Hepatocyte (in vitro differentiated cells): ENCODE data around the gene GRM1. TPM values are rescaled to one million over a fixed set of nuclear protein-coding genes. Genes with fewer than 3 reads are reported as not detected.
A peak's percentile ranks its signal among the peaks of the same experiment; 100 is the strongest.
"Not testable (repeated sequence)": the region's sequence is repeated elsewhere in the genome, so short reads cannot be mapped to it uniquely, and the experiment has no call there.

ENCODE experiments used
- DNase-seq: peaks from one replicate; pipeline ENCODE4 v3.0.0-alpha.2; 2016; ENCODE audit warnings: low spot score
- H2AFZ ChIP-seq: fragments of 200-600 bp; sonication (generic); 2 replicates; pipeline ENCODE4 v1.6.0; 2016; ENCODE audit warnings: antibody characterized with exemption, mild to moderate bottlenecking
- H3K27ac ChIP-seq: fragments of 200-600 bp; sonication (generic); 2 replicates; pipeline ENCODE4 v1.5.1; 2016; ENCODE audit warnings: mild to moderate bottlenecking
- H3K27me3 ChIP-seq: fragments of 200-600 bp; sonication (generic); 2 replicates; pipeline ENCODE4 v1.6.1; 2016
- H3K36me3 ChIP-seq: fragments of 200-600 bp; sonication (generic); replicated peaks from 2 replicates; pipeline ENCODE4 v1.5.1; 2016; ENCODE audit warnings: low read depth; ENCODE audit not compliant: insufficient read depth
- H3K4me1 ChIP-seq: fragments of 200-600 bp; sonication (generic); 2 replicates; pipeline ENCODE4 v1.5.1; 2016; ENCODE audit warnings: mild to moderate bottlenecking, moderate library complexity; ENCODE audit not compliant: insufficient read depth
- H3K4me2 ChIP-seq: fragments of 200-600 bp; sonication (generic); 2 replicates; pipeline ENCODE4 v1.6.0; 2016
- H3K4me3 ChIP-seq: fragments of 200-600 bp; sonication (generic); 2 replicates; pipeline ENCODE4 v1.5.1; 2016; ENCODE audit warnings: mild to moderate bottlenecking
- H3K79me2 ChIP-seq: fragments of 200-600 bp; sonication (generic); 2 replicates; pipeline ENCODE4 v1.6.0; 2017; ENCODE audit warnings: mild to moderate bottlenecking
- H3K9me2 ChIP-seq: fragments of 200-600 bp; sonication (generic); replicated peaks from 2 replicates; pipeline ENCODE4 v1.6.0; 2017; ENCODE audit warnings: mild to moderate bottlenecking; ENCODE audit not compliant: insufficient read depth
- H3K9me3 ChIP-seq: fragments of 200-600 bp; sonication (generic); 2 replicates; pipeline ENCODE4 v1.5.1; 2016; ENCODE audit warnings: low read depth, mild to moderate bottlenecking
- H4K20me1 ChIP-seq: fragments of 200-600 bp; sonication (generic); 2 replicates; pipeline ENCODE4 v1.6.0; 2016; ENCODE audit warnings: mild to moderate bottlenecking; ENCODE audit not compliant: insufficient read depth, poor library complexity, severe bottlenecking
- CTCF ChIP-seq: fragments of 200-600 bp; sonication (generic); IDR thresholded peaks from 2 replicates; pipeline ENCODE4 v1.5.1; 2016; ENCODE audit warnings: antibody characterized with exemption, mild to moderate bottlenecking; ENCODE audit not compliant: poor library complexity
- EZH2 ChIP-seq: fragments of 200-600 bp; sonication (generic); IDR thresholded peaks from 2 replicates; pipeline ENCODE4 v1.6.1; 2016; ENCODE audit warnings: antibody characterized with exemption, mild to moderate bottlenecking, borderline replicate concordance
- EZH2phosphoT487 ChIP-seq: fragments of 200-600 bp; sonication (generic); IDR thresholded peaks from one replicate; pipeline ENCODE4 v1.6.1; 2018; ENCODE audit warnings: antibody characterized with exemption, mild to moderate bottlenecking, low read depth, moderate library complexity; ENCODE audit not compliant: unreplicated experiment, severe bottlenecking
- WGBS: methylation state at CpG from one replicate; pipeline ENCODE4 v1.1.6; 2016; ENCODE audit warnings: low lambda C conversion rate; ENCODE audit errors: missing lambda C conversion rate; 5-methylcytosine and 5-hydroxymethylcytosine counted together
- polyA plus RNA-seq: library from polyadenylated mRNA; unstranded; fragments of >200 nt; fragmentation: Nextera tagmentation; extraction: Ambion mirVana; gene quantifications from 2 replicates; pipeline ENCODE4 v1.2.1, GENCODE V29; 2016
- total RNA-seq: library from RNA; depleted of rRNA; stranded (reverse); fragments of >200 nt; gene quantifications from 2 replicates; pipeline ENCODE4 v1.2.3, GENCODE V29; 2014

The GRM1 gene
- total and polyA plus RNA-seq, 2 experiments from 2014 or later = 0.17 TPM; not detected in 1

DNA sequence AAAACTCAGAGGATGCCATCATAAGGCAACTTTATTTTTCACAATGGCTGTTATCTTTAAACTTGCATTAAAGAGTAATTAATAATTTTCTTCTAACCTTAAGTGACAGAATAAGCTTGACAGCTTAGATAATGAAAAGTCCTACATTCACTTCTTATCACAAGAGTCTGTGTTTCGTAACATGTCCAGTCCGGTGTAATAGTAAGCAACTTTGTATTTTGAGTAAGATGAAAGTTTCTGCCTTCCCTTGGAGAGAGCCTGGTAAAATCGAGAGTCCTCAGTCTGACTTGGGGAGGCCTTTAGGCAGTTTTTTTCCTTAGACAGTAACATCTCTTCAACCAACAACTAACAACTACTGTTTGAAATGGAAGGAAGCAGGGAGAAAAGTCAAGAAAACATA is 195.6 kb downstream of the GRM1 start:
- no peak for DNase-seq
- H3K4me1 ChIP-seq = no peaks in the 10 kb centered on the region
- no peak overlapping the region for H2AFZ ChIP-seq
- no peaks in the 10 kb centered on the region for H3K27me3 ChIP-seq
- 32% methylated on average over 3 of the region's 3 CpGs for WGBS
- no peaks in the 10 kb centered on the region for H3K9me3 ChIP-seq
- H3K79me2 ChIP-seq = no peaks in the 10 kb centered on the region
- no peak for TF ChIP-seq CTCF
- TF ChIP-seq EZH2phosphoT487 = no peak
- no peak for TF ChIP-seq EZH2
- H3K27ac ChIP-seq = no peak overlapping the region
- H3K4me2 ChIP-seq = peak overlapping the region; percentile 7
- H3K9me2 ChIP-seq = no peaks in the 10 kb centered on the region
- no peaks in the 10 kb centered on the region for H4K20me1 ChIP-seq
- no peak overlapping the region for H3K4me3 ChIP-seq
- H3K36me3 ChIP-seq = no peaks in the 10 kb centered on the region

DNA sequence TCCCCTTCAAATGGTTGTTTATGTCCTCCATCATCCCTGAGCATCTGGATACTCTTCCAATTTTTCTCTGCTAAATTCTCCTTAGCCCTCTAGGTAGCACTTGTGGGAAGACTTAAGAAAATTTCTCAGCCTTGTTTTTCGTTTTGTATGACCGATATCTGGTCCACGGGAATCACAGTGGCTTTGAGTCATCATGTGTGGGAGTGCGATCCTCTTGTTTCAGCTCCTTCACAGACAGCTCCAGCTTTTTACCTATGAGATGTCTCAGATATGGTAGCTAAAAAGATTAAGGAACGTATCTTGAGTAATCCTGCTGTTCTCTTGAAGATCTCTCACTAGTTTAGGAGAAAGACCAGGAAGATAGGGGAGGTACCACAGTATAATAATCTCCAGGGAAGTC is 196.1 kb downstream of the GRM1 start:
- H3K9me3 ChIP-seq = no peaks in the 10 kb centered on the region
- H3K36me3 ChIP-seq = no peaks in the 10 kb centered on the region
- H3K4me1 ChIP-seq = no peaks in the 10 kb centered on the region
- H3K9me2 ChIP-seq = no peaks in the 10 kb centered on the region
- no peaks in the 10 kb centered on the region for H3K27me3 ChIP-seq
- H3K4me3 ChIP-seq = no peak overlapping the region
- no peak overlapping the region for H2AFZ ChIP-seq
- H3K27ac ChIP-seq = no peak overlapping the region
- no peaks in the 10 kb centered on the region for H3K79me2 ChIP-seq
- H4K20me1 ChIP-seq = no peaks in the 10 kb centered on the region
- no peak for DNase-seq
- TF ChIP-seq CTCF (no peak), EZH2 (no peak), EZH2phosphoT487 (no peak)
- 68% methylated on average over 5 of the region's 5 CpGs for WGBS
- no peak overlapping the region for H3K4me2 ChIP-seq

DNA sequence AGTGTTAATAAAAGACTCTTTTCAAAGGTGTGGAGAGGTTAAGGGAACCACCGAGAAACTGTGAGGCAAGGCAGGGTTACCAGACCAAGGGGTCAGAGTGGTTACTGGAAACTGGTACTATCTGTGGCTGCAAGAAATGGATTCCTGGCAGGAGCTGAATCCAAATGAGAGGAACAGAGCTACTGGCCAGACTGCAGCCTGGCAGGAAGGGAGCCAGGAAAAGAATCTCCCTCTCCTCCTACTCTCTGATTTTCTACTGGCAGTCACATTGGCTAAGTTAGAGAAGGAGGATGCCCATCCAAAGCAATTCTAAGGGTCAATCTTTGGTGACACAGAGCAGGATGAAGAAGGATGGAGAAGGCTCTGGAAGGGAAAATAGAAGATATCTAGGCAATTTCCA is 211.5 kb downstream of the GRM1 start:
- 92% methylated on average over 1 of the region's 1 CpG for WGBS
- Histone ChIP-seq H2AFZ (no peak overlapping the region), H3K4me3 (no peak overlapping the region), H3K4me2 (no peak overlapping the region), H3K4me1 (no peaks in the 10 kb centered on the region), H3K27ac (no peak overlapping the region), H3K9me3 (no peaks in the 10 kb centered on the region), H3K79me2 (no peaks in the 10 kb centered on the region), H4K20me1 (no peaks in the 10 kb centered on the region), H3K36me3 (no peaks in the 10 kb centered on the region), H3K27me3 (no peaks in the 10 kb centered on the region), H3K9me2 (no peaks in the 10 kb centered on the region)
- no peak for DNase-seq
- TF ChIP-seq CTCF = no peak

GRCh38 chr6:146240807-146241206 is 211.9 kb downstream of the GRM1 start:
- H3K36me3 ChIP-seq = no peaks in the 10 kb centered on the region
- H3K9me2 ChIP-seq = no peaks in the 10 kb centered on the region
- no peak overlapping the region for H2AFZ ChIP-seq
- H3K4me3 ChIP-seq = no peak overlapping the region
- TF ChIP-seq CTCF = no peak
- no peak for TF ChIP-seq EZH2phosphoT487
- TF ChIP-seq EZH2 = no peak
- H3K79me2 ChIP-seq = no peaks in the 10 kb centered on the region
- WGBS = 84% methylated on average over 2 of the region's 2 CpGs
- H3K27me3 ChIP-seq = no peaks in the 10 kb centered on the region
- no peak overlapping the region for H3K27ac ChIP-seq
- H3K9me3 ChIP-seq = no peaks in the 10 kb centered on the region
- DNase-seq = no peak
- no peak overlapping the region for H3K4me2 ChIP-seq
- H3K4me1 ChIP-seq = no peaks in the 10 kb centered on the region
- no peaks in the 10 kb centered on the region for H4K20me1 ChIP-seq

DNA sequence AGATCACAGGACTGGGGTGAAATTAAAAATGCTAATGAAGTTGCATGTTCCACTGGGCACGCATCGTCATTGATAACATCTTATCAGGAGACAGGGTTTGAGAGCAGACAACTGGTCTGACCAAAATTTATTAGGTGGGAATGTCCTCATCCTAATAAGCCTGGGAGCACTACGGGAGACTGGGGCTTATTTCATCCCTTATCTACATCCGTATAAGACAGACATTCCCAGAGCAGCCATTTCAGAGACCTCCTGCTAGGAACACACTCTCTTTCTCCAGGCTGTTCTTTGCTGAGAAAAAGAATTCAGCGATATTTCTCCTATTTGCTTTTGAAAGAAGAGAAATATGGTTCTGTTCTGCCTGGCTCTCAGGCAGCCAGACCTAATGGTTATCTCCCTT is 214.8 kb downstream of the GRM1 start:
- H3K9me3 ChIP-seq, H3K79me2 ChIP-seq, H3K9me2 ChIP-seq, H3K4me1 ChIP-seq, H3K36me3 ChIP-seq, H3K4me2 ChIP-seq, DNase-seq, H3K4me3 ChIP-seq, H4K20me1 ChIP-seq, H3K27me3 ChIP-seq, H2AFZ ChIP-seq, H3K27ac ChIP-seq: not testable (repeated sequence)
- 75% methylated on average over 5 of the region's 5 CpGs for WGBS
